ENCODE results near the gene CYB561D2.

The CYB561D2 gene

DNA sequence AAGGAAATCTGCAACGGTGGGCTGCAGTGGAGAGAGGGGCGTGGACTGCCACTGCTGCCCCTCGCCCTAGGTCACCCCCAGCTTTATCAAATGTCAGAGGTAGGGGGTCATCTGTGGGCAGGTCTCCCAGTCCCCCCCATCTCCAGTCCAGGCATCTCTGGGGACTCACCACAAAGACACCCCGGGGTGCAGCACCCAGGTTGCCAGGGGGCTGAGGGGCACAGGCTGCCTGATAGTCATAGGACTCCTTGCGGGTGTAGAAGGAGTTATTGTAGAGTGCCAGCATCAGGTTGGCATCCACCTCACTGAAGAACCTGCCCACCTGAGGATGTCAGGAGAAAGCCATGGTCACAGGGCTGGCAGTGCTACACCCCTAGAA is 15.2 kb downstream of the CYB561D2 start:
- ATAC-seq (no peak), DNase-seq (no peak)

DNA sequence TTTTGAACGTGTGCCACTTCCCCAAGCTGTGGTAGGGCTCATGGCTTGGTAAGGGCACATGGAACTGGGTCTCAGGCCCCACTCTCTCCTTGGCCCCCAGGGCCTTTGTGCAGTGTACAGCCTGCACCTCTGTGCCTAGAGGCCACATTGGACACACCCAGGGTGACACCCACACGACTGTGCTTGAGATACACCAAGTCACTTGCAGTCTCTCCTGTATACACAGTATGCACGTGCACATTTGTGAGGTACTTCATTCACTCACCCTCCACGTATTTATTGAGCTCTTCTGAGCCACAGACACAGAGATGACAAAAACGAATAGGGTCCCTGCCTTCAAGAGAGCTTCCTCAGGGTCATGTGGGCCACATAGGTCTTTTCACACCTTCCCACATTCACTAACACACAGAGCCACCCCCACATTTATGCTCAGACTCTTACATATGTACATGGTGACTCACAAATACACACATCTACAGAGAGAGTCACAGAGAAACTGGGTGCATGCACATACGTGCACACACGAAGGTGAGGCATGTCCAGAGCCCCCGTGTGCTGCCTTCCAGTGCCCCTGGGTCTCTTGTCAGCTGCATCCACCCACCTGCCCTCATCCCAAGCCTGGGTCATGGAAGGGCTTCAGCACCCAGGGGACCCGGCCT is 18.5 kb downstream of the CYB561D2 start:
- ATAC-seq (no peak), DNase-seq (no peak)

DNA sequence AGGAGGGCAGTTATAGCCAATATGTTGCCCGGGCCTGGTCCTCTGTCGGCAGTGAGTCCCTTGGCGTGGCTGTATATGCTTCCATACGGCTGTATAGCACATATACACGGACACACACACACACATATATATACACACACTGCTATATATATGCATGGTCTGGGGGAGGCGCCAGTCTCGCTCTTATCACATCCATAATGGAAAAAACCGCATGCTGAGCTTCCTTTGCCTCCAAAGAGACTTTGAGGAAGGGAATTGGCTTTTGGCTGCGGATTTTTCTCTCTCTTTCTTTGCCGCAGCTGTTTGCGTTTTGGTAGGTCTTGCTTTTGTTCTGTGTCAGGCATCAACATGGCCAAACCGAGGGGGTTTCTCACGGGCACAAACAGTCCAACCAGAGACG is 19.9 kb downstream of the CYB561D2 start:
- DNase-seq (no peak), ATAC-seq (no peak)

GRCh38 chr3:50371133-50371685 is 20.5 kb downstream of the CYB561D2 start:
- DNase-seq, result no peak
- no peak for ATAC-seq

DNA sequence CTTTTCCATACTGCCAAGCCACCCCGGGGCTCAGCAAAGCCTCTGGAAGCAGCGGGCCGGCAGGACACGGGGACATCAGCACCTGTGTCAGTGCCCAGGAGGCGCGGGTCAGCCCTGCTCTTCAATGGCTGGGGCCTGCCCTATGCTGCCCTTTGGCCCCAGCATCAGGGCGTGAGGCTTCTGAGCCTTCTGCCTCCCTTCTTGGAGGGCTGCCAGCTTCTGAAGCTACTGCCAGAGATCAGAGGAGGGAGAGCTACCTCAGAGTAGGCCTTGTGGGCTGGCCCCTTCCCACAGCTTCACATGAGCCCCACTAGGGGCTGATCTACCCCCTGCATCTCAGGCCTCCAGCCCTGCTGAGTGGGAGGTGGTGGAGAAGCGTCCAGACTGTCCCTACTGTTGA is 21.7 kb downstream of the CYB561D2 start:
- ATAC-seq (no peak), DNase-seq (no peak)

GRCh38 chr3:50373146-50374051 is 22.7 kb downstream of the CYB561D2 start:
- DNase-seq, result no peak
- no peak for ATAC-seq

- ATAC-seq (no peak), DNase-seq (no peak)
These were observed 23.9 kb downstream of the CYB561D2 start for GRCh38 chr3:50374363-50375257.

DNA sequence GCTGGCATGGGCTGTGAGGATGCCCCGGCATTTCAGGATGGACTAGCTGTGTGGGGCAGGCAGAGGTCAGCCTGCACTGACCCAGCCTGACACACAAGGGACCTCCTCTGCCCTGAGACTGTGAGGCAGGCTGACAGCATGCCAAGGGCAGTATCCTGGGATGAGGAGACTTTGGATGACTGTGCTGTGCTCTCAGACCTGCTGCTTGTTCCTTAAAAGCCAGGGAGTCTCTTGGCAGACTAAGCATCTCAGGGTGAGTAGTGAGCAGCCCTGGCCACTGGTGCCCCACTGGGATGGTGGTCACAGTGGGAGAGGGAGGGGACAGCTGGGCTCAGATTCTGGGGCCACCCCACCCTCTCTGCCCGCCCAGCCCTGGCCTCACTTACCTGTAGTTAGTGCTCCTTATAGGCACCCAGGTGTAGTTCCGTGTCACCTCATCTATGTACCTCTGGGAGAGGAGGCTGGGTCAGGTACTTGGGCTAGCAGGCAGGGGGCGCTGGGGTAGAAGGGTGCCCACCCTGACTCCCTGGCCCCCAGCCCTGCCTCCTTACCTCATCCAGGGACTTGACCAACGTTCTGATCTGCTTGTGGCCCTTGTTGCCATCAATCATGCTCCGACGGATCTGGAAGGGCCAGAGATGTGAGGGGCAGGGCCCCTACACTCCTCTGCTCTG is 24.7 kb downstream of the CYB561D2 start:
- ATAC-seq, result no peak
- no peak for DNase-seq

- DNase-seq (no peak), ATAC-seq (no peak)
These were observed 27.4 kb downstream of the CYB561D2 start for GRCh38 chr3:50378024-50378423.

DNA sequence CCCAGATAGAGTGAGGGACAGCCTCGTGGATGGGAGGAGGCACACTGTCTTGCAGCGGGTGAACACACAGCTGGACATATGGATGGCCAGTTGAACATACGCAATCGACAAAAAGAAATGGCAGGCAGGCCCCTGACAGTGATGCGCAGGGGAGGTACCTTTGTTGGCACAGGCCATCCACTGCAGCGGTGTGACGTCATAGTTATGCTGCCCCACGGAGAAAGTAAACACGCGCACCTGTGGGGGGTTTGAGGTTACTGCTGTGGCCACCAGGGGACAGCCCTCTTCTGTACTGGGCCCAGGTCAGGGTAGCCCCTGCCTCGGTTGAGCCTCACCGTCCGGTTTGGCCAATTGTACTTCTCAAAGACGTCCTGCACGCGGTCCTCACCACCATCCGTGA is 28.1 kb downstream of the CYB561D2 start:
- DNase-seq, result no peak
- ATAC-seq, result no peak

DNA sequence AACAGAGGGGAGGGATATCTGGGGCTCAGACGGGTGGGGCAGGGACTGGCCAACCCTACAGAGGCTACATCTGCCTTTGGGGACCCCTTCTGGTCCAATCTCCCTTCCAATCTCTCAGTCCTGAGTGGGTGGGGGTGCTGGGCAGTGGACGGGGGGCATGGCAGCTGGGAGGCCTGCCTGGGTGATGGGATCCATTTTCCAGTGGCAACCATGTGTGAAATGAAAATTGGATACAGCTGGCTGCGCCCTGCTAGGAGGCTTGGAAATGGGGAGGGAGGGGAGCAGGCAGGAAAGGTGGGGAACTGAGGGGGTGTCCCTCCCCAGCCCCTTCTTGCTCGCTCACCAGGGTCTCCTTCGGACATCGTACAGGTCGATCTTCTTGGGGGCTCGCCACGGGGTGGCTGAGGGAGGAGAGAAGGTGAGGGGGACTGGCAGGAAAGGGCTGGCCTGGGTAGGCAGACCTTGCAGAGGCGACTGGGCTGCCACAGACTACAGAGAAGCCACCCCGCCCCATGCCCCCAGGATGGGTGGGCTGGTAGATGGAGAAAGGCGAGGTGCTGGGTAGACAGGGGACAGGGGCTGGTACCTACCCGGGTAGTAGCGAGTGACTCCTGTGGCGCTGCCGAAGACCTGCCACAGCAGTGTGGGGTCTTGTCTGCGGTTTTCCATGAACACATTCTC is 29.9 kb downstream of the CYB561D2 start:
- no peak for ATAC-seq

DNA sequence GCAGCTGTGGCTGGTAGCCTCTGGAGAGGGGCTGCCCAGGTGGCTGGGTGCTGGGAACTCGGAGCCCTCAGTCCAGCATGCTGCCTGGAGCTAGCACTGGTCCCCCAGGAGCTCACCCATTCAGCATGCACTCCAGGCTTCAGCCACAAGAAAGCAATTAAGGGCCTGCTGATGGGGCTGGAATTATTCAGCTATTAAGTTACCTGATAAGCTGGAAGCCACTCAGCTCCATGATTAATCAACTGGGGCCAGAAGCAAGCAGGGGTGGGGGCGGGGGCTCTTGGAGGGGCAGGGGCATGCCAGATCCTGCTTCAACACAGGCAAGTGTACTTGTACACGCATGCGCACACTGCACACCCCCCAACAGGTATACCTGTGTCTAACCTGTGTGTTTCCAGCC is 30.7 kb downstream of the CYB561D2 start:
- DNase-seq, result no peak
- ATAC-seq, result no peak

More for the DNA sequence above, 29.9 kb downstream of the CYB561D2 start:
- no peak for DNase-seq

DNA sequence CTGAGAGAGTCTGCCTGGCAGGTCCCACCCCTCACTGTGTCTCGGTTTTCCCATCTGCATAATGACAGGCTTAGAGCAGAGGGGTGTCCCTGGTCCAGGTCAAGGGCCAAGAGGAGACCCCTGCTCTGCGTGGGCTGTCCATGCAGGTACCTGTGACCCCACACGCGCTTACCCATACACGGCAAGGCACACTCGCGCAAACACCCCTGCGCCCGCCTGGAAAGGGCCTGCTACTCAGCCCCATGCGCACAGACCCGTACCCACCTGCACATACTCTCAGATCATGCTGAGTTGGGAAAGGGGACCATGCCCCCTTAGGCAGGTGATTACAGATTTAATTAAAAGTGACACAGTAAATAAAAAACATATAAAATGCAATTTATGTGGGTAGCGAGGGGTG is 32.1 kb downstream of the CYB561D2 start:
- DNase-seq, result no peak
- ATAC-seq, result no peak

GRCh38 chr3:50383750-50384149 is 33.1 kb downstream of the CYB561D2 start:
- ATAC-seq, result no peak
- DNase-seq, result no peak

- DNase-seq, result no peak
- no peak for ATAC-seq
These were observed 35.1 kb downstream of the CYB561D2 start for GRCh38 chr3:50385754-50386153.

- ATAC-seq, result no peak
- no peak for DNase-seq
These were observed 37.5 kb downstream of the CYB561D2 start for GRCh38 chr3:50388016-50388719.

GRCh38 chr3:50388720-50389413 is 38.2 kb downstream of the CYB561D2 start:
- DNase-seq (no peak), ATAC-seq (no peak)

- DNase-seq, result no peak
- no peak for ATAC-seq
These were observed 38.7 kb downstream of the CYB561D2 start for GRCh38 chr3:50389414-50389767.

DNA sequence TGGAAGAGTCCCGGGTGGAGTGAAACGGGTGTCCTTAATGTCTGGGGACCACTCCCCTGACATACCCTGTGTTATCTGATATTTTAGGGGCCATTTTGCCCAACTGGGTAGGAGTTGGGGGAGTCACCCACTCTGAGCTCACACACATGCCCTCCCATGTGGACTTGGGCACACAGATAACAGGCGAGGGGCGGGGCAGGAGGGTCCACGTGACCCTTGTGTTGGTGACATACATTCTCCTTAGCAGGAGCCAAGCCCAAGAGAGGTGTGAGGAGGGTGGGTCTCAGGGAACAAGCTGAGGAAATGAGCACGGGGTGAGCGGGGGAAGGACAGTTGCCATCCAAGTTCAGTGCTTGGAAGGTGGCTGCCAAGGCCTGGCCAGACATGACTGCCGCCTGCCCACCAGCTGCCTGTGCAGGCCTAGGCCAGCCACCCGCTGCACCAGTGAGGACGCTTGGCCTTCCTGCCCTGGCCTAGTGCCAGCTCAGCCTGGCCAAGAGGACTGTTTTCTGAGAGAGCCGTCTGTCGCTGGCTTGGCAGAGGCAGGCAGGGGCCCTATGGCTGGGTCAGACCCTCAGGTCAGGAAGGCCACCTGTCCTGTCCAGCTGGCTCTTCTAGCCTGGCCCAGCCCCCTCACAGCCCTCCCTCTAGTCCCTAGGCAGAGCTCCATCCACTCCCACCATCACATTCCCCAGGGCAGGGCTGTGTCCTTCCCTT is 40.0 kb downstream of the CYB561D2 start:
- DNase-seq, result no peak
- no peak for ATAC-seq
